ENCODE measurements around the gene LMX1B.

The LMX1B gene

DNA sequence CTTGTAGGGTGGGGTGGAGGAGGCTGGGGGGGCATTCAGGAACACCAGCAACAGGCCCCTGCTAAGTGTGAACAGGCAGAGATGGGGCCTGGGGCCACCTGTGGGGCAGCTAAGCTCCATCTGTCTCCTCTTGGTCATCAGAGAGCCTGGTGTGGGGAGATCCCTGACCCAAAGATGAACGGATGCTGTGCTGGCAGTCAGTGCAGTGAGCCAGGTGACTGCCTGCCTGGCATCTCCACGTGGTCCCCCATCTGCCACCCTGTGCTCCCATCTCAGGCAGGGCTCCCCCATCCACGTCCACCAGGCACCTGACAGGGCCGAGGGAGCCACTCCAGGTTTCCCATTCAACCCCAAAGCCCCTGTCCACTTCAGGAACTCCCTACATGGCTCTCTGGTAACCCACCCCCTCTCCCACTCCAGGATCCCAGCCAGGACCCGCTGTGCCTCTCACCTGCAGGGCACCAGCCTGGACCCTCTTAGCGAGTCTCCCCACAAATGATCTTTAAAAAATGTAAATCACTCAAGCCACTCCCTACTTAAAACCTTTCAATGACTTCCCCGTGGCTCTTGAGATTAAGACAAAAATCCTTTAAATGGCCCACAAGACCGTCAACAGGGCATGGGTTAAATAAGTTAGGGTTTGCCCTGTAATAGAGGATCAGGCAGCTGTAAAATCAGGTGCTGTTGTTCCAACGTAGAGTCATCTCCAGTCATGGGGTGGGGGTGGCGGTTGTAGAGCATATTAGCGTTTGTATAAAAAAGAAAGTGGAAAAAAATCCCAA lies 60.8 kb downstream of the LMX1B start:
- Histone ChIP-seq H3K4me1 (ENCODE audit: low read depth, poor library complexity, severe bottlenecking) (no peaks in the 10 kb centered on the region), H3K79me2 (ENCODE audit: insufficient read depth, low read depth) (no peaks in the 10 kb centered on the region), H2AFZ (ENCODE audit: low read depth) (no peak overlapping the region), H3K4me2 (no peak overlapping the region), H3K27me3 (ENCODE audit: insufficient read depth, low read depth) (no peaks in the 10 kb centered on the region), H3K27ac (no peak overlapping the region), H4K20me1 (ENCODE audit: insufficient read depth) (no peaks in the 10 kb centered on the region), H3K36me3 (ENCODE audit: insufficient read depth) (no peaks in the 10 kb centered on the region), H3K9ac (no peak overlapping the region), H3K4me3 (IDR thresholded peaks at IDR 0.05; ENCODE audit: insufficient read depth, low read depth, low read length) (no peak overlapping the region)
- TF ChIP-seq, protein P1, sequence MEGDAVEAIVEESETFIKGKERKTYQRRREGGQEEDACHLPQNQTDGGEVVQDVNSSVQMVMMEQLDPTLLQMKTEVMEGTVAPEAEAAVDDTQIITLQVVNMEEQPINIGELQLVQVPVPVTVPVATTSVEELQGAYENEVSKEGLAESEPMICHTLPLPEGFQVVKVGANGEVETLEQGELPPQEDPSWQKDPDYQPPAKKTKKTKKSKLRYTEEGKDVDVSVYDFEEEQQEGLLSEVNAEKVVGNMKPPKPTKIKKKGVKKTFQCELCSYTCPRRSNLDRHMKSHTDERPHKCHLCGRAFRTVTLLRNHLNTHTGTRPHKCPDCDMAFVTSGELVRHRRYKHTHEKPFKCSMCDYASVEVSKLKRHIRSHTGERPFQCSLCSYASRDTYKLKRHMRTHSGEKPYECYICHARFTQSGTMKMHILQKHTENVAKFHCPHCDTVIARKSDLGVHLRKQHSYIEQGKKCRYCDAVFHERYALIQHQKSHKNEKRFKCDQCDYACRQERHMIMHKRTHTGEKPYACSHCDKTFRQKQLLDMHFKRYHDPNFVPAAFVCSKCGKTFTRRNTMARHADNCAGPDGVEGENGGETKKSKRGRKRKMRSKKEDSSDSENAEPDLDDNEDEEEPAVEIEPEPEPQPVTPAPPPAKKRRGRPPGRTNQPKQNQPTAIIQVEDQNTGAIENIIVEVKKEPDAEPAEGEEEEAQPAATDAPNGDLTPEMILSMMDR (conservative IDR thresholded peaks at IDR 0.05; ENCODE audit: low read depth, low read length), result no peak

DNA sequence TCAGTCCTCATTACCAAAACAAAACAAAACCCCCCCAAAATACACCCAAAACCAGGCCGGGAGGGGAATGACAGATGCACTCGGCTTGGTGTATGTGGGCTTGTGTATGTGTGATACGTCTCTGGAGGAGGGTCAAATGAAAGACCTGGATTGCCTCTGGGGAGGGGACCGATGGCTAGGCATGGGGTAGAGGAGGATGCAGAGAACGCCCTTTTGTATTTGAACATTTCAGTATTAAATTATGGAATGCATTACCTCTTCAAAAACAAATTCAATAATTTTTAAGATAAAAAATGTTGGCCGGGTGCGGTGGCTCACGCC lies 61.4 kb downstream of the LMX1B start:
- no peaks in the 10 kb centered on the region for H3K4me1 ChIP-seq (ENCODE audit: low read depth, poor library complexity, severe bottlenecking)
- H3K27ac ChIP-seq, result no peak overlapping the region
- H3K9ac ChIP-seq, result no peak overlapping the region
- no peaks in the 10 kb centered on the region for H3K36me3 ChIP-seq (ENCODE audit: insufficient read depth)
- no peaks in the 10 kb centered on the region for H3K79me2 ChIP-seq (ENCODE audit: insufficient read depth, low read depth)
- no peaks in the 10 kb centered on the region for H4K20me1 ChIP-seq (ENCODE audit: insufficient read depth)
- no peak overlapping the region for H2AFZ ChIP-seq (ENCODE audit: low read depth)
- TF ChIP-seq, protein P1 (conservative IDR thresholded peaks at IDR 0.05; ENCODE audit: low read depth, low read length), result no peak
- H3K27me3 ChIP-seq (ENCODE audit: insufficient read depth, low read depth), result no peaks in the 10 kb centered on the region
- H3K4me3 ChIP-seq (IDR thresholded peaks at IDR 0.05; ENCODE audit: insufficient read depth, low read depth, low read length), result no peak overlapping the region
- H3K4me2 ChIP-seq, result no peak overlapping the region

DNA sequence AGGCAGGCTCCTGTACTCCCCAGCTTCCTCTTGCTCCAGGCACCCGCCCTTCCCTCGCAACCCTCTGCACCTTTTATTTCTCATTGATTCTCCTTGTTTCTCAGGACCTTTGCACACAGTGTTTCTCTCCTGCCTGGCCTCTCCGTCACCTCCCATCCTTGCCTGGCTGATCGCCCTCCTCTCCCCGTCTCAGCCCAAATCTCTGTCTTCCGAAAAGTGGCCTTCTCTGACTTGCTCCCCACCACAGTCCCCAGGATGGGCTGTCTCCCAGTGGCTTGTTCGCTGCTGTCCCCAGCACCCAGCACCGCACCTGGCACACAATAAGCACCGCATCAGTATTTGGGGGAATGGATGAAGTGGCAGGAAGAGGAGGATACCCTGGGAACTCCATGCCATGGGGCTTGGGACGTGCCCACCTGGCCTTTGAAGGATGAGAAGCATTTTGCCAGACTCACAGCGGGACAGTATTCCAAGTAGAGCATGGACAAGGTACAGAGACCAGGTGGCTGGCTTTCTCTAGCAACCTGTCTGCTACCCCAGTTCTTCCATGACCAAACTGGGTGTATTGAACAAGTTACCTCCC lies 62.5 kb downstream of the LMX1B start:
- Histone ChIP-seq H3K27me3 (ENCODE audit: insufficient read depth, low read depth) (no peaks in the 10 kb centered on the region), H3K27ac (no peak overlapping the region), H3K4me3 (IDR thresholded peaks at IDR 0.05; ENCODE audit: insufficient read depth, low read depth, low read length) (no peak overlapping the region), H3K4me1 (ENCODE audit: low read depth, poor library complexity, severe bottlenecking) (no peaks in the 10 kb centered on the region), H4K20me1 (ENCODE audit: insufficient read depth) (no peaks in the 10 kb centered on the region), H3K36me3 (ENCODE audit: insufficient read depth) (no peaks in the 10 kb centered on the region), H3K79me2 (ENCODE audit: insufficient read depth, low read depth) (no peaks in the 10 kb centered on the region), H3K9ac (no peak overlapping the region), H3K4me2 (no peak overlapping the region), H2AFZ (ENCODE audit: low read depth) (no peak overlapping the region)
- TF ChIP-seq, protein P1 (conservative IDR thresholded peaks at IDR 0.05; ENCODE audit: low read depth, low read length), result no peak

DNA sequence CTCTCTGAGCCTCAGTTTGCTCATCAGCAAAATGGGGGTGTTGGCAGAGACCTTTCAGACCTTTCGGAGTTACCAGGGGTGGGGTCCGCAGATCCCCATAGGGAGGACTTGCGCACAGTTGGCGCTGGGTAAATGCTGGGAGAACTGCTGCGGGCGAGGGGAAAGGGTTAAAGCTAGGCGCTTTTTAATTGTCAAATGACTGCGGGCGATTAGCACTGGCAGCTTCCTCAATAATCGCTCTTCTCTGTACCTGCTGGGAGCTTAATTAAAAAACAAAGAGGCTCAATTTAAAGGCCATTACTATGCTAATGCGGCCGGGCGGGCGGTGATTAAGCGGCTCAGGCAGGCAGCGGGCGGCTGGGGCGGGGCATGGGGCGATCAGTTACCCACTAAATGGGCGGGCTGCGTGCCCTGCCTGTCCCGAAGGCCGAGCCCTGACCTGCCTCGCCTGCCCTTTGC lies 63.0 kb downstream of the LMX1B start:
- H4K20me1 ChIP-seq (ENCODE audit: insufficient read depth), result no peaks in the 10 kb centered on the region
- TF ChIP-seq, protein P1 (conservative IDR thresholded peaks at IDR 0.05; ENCODE audit: low read depth, low read length), result no peak
- no peak overlapping the region for H3K27ac ChIP-seq
- H3K27me3 ChIP-seq (ENCODE audit: insufficient read depth, low read depth), result no peaks in the 10 kb centered on the region
- no peak overlapping the region for H3K4me3 ChIP-seq (IDR thresholded peaks at IDR 0.05; ENCODE audit: insufficient read depth, low read depth, low read length)
- no peaks in the 10 kb centered on the region for H3K36me3 ChIP-seq (ENCODE audit: insufficient read depth)
- H3K4me2 ChIP-seq, result no peak overlapping the region
- H2AFZ ChIP-seq (ENCODE audit: low read depth), result no peak overlapping the region
- H3K79me2 ChIP-seq (ENCODE audit: insufficient read depth, low read depth), result no peaks in the 10 kb centered on the region
- H3K9ac ChIP-seq, result no peak overlapping the region
- H3K4me1 ChIP-seq (ENCODE audit: low read depth, poor library complexity, severe bottlenecking), result no peaks in the 10 kb centered on the region
